Endothelial cell of umbilical vein (primary cell): Measurements from ENCODE around the gene ECPAS. TPM values are rescaled to one million over a fixed set of nuclear protein-coding genes. Genes with fewer than 3 reads are reported as not detected.

ENCODE experiments used
- BruUV-seq: library from RNA; stranded (reverse); fragments of 400-500 nt; replicated peaks from 2 replicates; lab custom pipeline; 2021; lab: Mats Ljungman, UMichigan
- CTCF ChIA-PET: fragments of 300-600, 350-600 bp; sonication (Branson Sonifier 250); formaldehyde crosslinking; loops from one replicate; lab custom pipeline; 2021; ENCODE audit warnings: antibody characterized with exemption, inconsistent platforms; lab: Charles Lee
- POLR2A ChIA-PET: fragments of 300-600, 350-600 bp; sonication (Branson Sonifier 250); formaldehyde crosslinking; loops from one replicate; lab custom pipeline; 2021; ENCODE audit warnings: antibody characterized with exemption, inconsistent platforms; lab: Charles Lee
- DNase-seq: peaks from one replicate; pipeline ENCODE4 v3.0.0-alpha.2; 2011; ENCODE audit warnings: low read depth, low spot score
- FAIRE-seq: peaks from 2 replicates; lab custom pipeline; 2011; peaks lifted over from hg19 to GRCh38; lab: Jason Lieb, UNC
- H2AFZ ChIP-seq: 2 replicates; pipeline ENCODE4 v1.6.0; 2012; ENCODE audit warnings: low read depth, low read length, control low read depth, inconsistent platforms
- H3K27ac ChIP-seq: 2 replicates; pipeline ENCODE4 v1.5.1; 2011; ENCODE audit warnings: low read depth, mild to moderate bottlenecking, control low read depth, low read length, moderate library complexity; ENCODE audit not compliant: insufficient read depth
- H3K27me3 ChIP-seq, 2 experiments: 2 replicates each; pipeline versions ENCODE4 v1.6.0 to v1.6.1; 2011; ENCODE audit warnings: low read length in 2 of 2, mixed read lengths in 1 of 2; ENCODE audit not compliant: control insufficient read depth in 2 of 2, insufficient read depth in 2 of 2
- H3K36me3 ChIP-seq, 2 experiments: 2 replicates in 1 of 2; 3 replicates in 1 of 2; pipeline ENCODE4 v1.5.1; 2011; ENCODE audit warnings: low read length in 2 of 2, mild to moderate bottlenecking in 1 of 2, moderate library complexity in 1 of 2; ENCODE audit not compliant: control insufficient read depth in 2 of 2, insufficient read depth in 2 of 2; ENCODE audit errors: extremely low read depth in 1 of 2
- H3K4me1 ChIP-seq: 3 replicates; pipeline ENCODE4 v1.5.1; 2011; ENCODE audit warnings: mild to moderate bottlenecking, low read length; ENCODE audit not compliant: control insufficient read depth, insufficient read depth; ENCODE audit errors: extremely low read depth
- H3K4me2 ChIP-seq: 2 replicates; pipeline ENCODE4 v1.6.1; 2011; ENCODE audit warnings: low read length, control low read depth, mixed read lengths; ENCODE audit not compliant: insufficient read depth
- H3K4me3 ChIP-seq, 3 experiments: fragments of 200-600 bp in 1 of 3; sonication (generic), shearing (Covaris generic) in 1 of 3; replicated peaks in 1 of 3; 2 replicates each; pipeline ENCODE4 v1.5.1; 2011 to 2016; ENCODE audit warnings: control low read depth in 3 of 3, low read length in 3 of 3, mild to moderate bottlenecking in 2 of 3, inconsistent platforms in 1 of 3, low read depth in 1 of 3, moderate library complexity in 1 of 3; ENCODE audit not compliant: insufficient read depth in 1 of 3
- H3K79me2 ChIP-seq: 2 replicates; pipeline ENCODE4 v1.6.0; 2012; ENCODE audit warnings: low read length, inconsistent platforms; ENCODE audit not compliant: control insufficient read depth, insufficient read depth
- H3K9ac ChIP-seq: replicated peaks from 2 replicates; pipeline ENCODE3; 2011; ENCODE audit warnings: low read length, control low read depth; ENCODE audit not compliant: insufficient read depth; ENCODE audit errors: extremely low read depth
- H3K9me1 ChIP-seq: replicated peaks from 3 replicates; pipeline ENCODE4 v1.6.0; 2011; ENCODE audit warnings: mild to moderate bottlenecking, low read length; ENCODE audit not compliant: control insufficient read depth, insufficient read depth; ENCODE audit errors: extremely low read depth
- H3K9me3 ChIP-seq: replicated peaks from 2 replicates; pipeline ENCODE4 v1.5.1; 2012; ENCODE audit warnings: low read length, inconsistent platforms; ENCODE audit not compliant: control insufficient read depth, insufficient read depth
- H4K20me1 ChIP-seq: replicated peaks from 2 replicates; pipeline ENCODE3; 2011; ENCODE audit warnings: mild to moderate bottlenecking, low read length; ENCODE audit not compliant: control insufficient read depth, insufficient read depth; ENCODE audit errors: extremely low read depth
- EZH2 ChIP-seq: IDR thresholded peaks from 2 replicates; pipeline ENCODE4 v1.6.1; 2012; ENCODE audit warnings: borderline replicate concordance, low read depth, mild to moderate bottlenecking, moderate library complexity, low read length, inconsistent platforms; ENCODE audit not compliant: severe bottlenecking
- FOS ChIP-seq: IDR thresholded peaks from 2 replicates; pipeline ENCODE4 v1.6.1; 2011; ENCODE audit warnings: mild to moderate bottlenecking, low read length, moderate library complexity, borderline replicate concordance; ENCODE audit not compliant: insufficient read depth
- GATA2 ChIP-seq: IDR thresholded peaks from 2 replicates; pipeline ENCODE4 v1.7.0; 2011; ENCODE audit warnings: low read depth, mild to moderate bottlenecking, moderate library complexity, mixed read lengths, low read length; ENCODE audit not compliant: insufficient read length, insufficient read depth
- JUN ChIP-seq: IDR thresholded peaks from 2 replicates; pipeline ENCODE4 v1.6.1; 2011; ENCODE audit warnings: borderline replicate concordance, low read depth; ENCODE audit not compliant: insufficient read length, insufficient read depth
- MYC ChIP-seq: IDR thresholded peaks from one replicate; pipeline ENCODE4 v1.6.1; 2011; ENCODE audit warnings: mild to moderate bottlenecking, low read depth, low read length
- POLR2A ChIP-seq: IDR thresholded peaks from 2 replicates; pipeline ENCODE4 v1.6.1; 2012; ENCODE audit warnings: low read depth, mild to moderate bottlenecking, control low read depth, low read length
- dilution Hi-C: fragments of 300-500 bp; cut with MboI; formaldehyde crosslinking; loops from one replicate; pipeline ENCODE4 v1.15.0; 2019; ENCODE audit warnings: low sequenced_read_pairs; ENCODE audit not compliant: extremely low pct_ligation_motif_present
- intact Hi-C: fragments of 100-400 bp; cut with micrococcal nuclease; formaldehyde crosslinking; loops from one replicate; pipeline ENCODE4 v1.10.0; 2022
- polyA plus RNA-seq, 4 experiments: library from polyadenylated mRNA; depleted of rRNA in 3 of 4; stranded (reverse) in 3 of 4; unstranded in 1 of 4; fragments of >200 nt; gene quantifications; 2 replicates each; pipeline versions ENCODE4 v1.2.1 to v1.2.3, GENCODE V29; 2011 to 2012; ENCODE audit warnings: missing spikeins in 1 of 4
- total RNA-seq: library from RNA; stranded (reverse); gene quantifications from 2 replicates; pipeline ENCODE4 v1.2.3, GENCODE V29; 2021
- TF ChIP-seq, protein P1 (sequence below), 2 donors: IDR thresholded peaks; 1 replicate in 1 of 2; 2 replicates in 1 of 2; pipeline ENCODE4 v1.5.1; 2011; ENCODE audit warnings: low read length in 2 of 2, mild to moderate bottlenecking in 2 of 2, moderate library complexity in 2 of 2, control low read depth in 1 of 2, inconsistent platforms in 1 of 2, low read depth in 1 of 2; ENCODE audit not compliant: insufficient read depth in 1 of 2; ENCODE audit errors: extremely low read depth in 1 of 2
- TF ChIP-seq, protein P2 (sequence below): IDR thresholded peaks from 2 replicates; pipeline ENCODE4 v1.6.1; 2011; ENCODE audit not compliant: insufficient read depth, insufficient read length

The ECPAS gene
- total and polyA plus RNA-seq, 2 donors (not counting 3 experiments of a cell fraction or from before 2014, with no cell fraction given) = 17.9 to 89.3 TPM

DNA sequence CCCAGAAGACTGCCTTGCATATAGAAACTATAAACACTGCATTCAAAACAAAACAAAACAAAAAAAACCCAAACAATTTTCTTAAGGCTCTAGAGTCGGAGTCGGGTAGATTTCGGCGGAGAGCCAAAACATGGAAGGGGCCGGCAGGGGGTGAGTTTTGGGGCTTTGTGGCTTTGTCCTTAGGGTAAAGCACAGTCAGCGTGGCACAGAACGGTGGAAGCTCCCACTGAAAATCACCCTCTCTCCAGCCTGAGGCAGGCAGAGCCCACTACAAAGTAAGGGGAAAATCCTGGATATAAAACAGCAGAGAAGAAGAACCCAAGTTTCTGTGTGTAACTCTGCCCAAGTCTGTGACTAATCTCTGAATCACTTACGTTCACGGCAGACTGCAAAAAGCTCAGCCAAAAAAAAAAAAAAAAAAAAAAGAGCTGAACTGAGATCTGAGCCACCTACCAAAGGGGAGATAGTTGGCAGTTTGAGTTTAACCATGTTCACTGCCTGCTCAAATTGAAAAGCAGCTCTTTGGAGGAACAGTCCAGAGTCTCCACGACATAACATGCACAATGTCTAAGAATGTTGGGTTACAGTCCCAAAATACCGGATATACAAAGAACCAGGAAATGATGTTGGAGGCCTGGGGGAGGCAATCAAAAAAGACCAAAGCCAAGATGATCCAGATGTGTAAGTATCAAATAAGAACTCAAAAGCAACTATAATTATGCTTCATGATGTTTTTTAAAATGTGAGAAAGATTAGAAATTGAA lies 127.5 kb downstream of the ECPAS start:
- DNase-seq (peak; percentile 53), FAIRE-seq (peak; percentile 78)
- Histone ChIP-seq H4K20me1 (no peaks in the 10 kb centered on the region), H3K27ac (peak overlapping the region; percentile 77), H3K9ac (peak overlapping the region; percentile 47), H3K9me3 (no peaks in the 10 kb centered on the region), H2AFZ (peak overlapping the region; percentile 83), H3K4me2 (peak overlapping the region; percentile 72), H3K27me3 (no peaks in the 10 kb centered on the region), H3K79me2 (no peaks in the 10 kb centered on the region), H3K9me1 (no peaks in the 10 kb centered on the region), H3K4me3 (no peak overlapping the region), H3K36me3 (peaks cover 0 to 4% of the 10 kb centered on the region in 2 experiments), H3K4me1 (peaks cover 13% of the 10 kb centered on the region)
- dilution Hi-C loops (no loop called here), intact Hi-C loops (no loop called here)
- CTCF ChIA-PET = interaction anchor here (0.6 kb wide), 1 partner anchor 727 kb away, joined by 3 read pairs; no protein-coding TSS in a partner anchor
- TSS peak; percentile 16 for BruUV-seq
- TF ChIP-seq FOS (peak; percentile 79), POLR2A (no peak), JUN (peak; percentile 10)
- TF ChIP-seq, protein P1, sequence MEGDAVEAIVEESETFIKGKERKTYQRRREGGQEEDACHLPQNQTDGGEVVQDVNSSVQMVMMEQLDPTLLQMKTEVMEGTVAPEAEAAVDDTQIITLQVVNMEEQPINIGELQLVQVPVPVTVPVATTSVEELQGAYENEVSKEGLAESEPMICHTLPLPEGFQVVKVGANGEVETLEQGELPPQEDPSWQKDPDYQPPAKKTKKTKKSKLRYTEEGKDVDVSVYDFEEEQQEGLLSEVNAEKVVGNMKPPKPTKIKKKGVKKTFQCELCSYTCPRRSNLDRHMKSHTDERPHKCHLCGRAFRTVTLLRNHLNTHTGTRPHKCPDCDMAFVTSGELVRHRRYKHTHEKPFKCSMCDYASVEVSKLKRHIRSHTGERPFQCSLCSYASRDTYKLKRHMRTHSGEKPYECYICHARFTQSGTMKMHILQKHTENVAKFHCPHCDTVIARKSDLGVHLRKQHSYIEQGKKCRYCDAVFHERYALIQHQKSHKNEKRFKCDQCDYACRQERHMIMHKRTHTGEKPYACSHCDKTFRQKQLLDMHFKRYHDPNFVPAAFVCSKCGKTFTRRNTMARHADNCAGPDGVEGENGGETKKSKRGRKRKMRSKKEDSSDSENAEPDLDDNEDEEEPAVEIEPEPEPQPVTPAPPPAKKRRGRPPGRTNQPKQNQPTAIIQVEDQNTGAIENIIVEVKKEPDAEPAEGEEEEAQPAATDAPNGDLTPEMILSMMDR (IDR thresholded peaks at IDR 0.05; ENCODE audit: extremely low read depth in 1 of 2, insufficient read depth in 1 of 2, low read depth in 1 of 2, low read length in 2 of 2) = no peak
- POLR2A ChIA-PET = no interaction called here

DNA sequence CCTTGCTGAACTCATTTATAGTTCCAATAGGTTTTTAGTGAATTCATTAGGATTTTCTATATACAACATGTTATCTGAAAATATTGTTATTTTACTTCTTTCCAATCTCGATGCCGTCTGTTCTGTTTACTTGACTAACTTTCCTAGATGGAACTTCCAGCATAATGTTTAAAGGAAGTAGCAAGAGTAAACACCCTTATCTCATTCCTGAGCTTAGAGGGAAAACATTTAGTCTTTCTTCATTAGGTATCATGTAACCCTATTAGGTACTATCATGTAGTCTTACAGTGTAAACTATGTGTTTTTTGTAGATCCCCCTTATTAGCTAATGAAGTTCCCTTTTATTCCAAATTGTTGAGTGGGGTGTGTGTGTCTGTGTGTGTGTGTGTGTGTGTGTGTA lies 131.6 kb downstream of the ECPAS start:
- CTCF ChIA-PET = interaction anchor here (0.9 kb wide), 1 partner anchor 714 kb away, joined by 3 read pairs; no protein-coding TSS in a partner anchor

More for the DNA sequence above, 131.6 kb downstream of the ECPAS start:
- no peak overlapping the region for H2AFZ ChIP-seq
- no peak for FAIRE-seq
- BruUV-seq = no TSS peak
- H3K9me3 ChIP-seq = no peaks in the 10 kb centered on the region
- H4K20me1 ChIP-seq = no peaks in the 10 kb centered on the region
- H3K27ac ChIP-seq = no peak overlapping the region
- intact Hi-C loops (no loop called here), dilution Hi-C loops (no loop called here)
- H3K79me2 ChIP-seq = no peaks in the 10 kb centered on the region
- no peak for TF ChIP-seq POLR2A
- TF ChIP-seq JUN = no peak
- TF ChIP-seq, protein P2, sequence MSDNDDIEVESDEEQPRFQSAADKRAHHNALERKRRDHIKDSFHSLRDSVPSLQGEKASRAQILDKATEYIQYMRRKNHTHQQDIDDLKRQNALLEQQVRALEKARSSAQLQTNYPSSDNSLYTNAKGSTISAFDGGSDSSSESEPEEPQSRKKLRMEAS = no peak
- no peak for TF ChIP-seq GATA2
- TF ChIP-seq EZH2 = no peak
- TF ChIP-seq MYC = no peak
- no peak for DNase-seq
- H3K36me3 ChIP-seq = no peaks in the 10 kb centered on the region
- POLR2A ChIA-PET = no interaction called here
- no peak overlapping the region for H3K4me3 ChIP-seq
- no peaks in the 10 kb centered on the region for H3K27me3 ChIP-seq
- peaks cover 22% of the 10 kb centered on the region for H3K4me1 ChIP-seq
- no peak overlapping the region for H3K9ac ChIP-seq
- H3K9me1 ChIP-seq = no peaks in the 10 kb centered on the region
- H3K4me2 ChIP-seq = no peak overlapping the region
